ENCODE measurements around the gene R3HDM2. TPM values are rescaled to one million over a fixed set of nuclear protein-coding genes. Genes with fewer than 3 reads are reported as not detected.
A peak's percentile ranks its signal among the peaks of the same experiment; 100 is the strongest.

R3HDM2 gene
- polyA plus RNA-seq, 1 experiment = 20.0 TPM

DNA sequence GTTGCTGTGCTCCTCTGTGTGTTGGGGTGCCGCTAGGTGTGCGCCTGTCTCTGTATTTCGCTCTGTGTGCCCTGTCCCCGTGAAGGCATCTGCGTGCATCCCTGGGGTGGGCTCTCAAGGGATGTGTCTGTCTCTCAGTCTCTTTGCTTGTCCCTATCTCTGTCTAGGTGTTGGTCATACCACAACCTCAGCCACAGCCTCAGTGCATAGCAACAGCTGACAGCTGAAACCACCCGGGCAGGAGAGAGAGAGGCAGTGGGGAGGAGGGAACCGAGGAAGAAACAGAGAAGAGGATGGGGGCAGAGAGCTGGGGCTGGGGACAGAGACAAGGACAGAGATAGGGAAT lies 215.2 kb downstream of the R3HDM2 start:
- TF ChIP-seq, protein P1, sequence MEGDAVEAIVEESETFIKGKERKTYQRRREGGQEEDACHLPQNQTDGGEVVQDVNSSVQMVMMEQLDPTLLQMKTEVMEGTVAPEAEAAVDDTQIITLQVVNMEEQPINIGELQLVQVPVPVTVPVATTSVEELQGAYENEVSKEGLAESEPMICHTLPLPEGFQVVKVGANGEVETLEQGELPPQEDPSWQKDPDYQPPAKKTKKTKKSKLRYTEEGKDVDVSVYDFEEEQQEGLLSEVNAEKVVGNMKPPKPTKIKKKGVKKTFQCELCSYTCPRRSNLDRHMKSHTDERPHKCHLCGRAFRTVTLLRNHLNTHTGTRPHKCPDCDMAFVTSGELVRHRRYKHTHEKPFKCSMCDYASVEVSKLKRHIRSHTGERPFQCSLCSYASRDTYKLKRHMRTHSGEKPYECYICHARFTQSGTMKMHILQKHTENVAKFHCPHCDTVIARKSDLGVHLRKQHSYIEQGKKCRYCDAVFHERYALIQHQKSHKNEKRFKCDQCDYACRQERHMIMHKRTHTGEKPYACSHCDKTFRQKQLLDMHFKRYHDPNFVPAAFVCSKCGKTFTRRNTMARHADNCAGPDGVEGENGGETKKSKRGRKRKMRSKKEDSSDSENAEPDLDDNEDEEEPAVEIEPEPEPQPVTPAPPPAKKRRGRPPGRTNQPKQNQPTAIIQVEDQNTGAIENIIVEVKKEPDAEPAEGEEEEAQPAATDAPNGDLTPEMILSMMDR (IDR thresholded peaks at IDR 0.05; ENCODE audit: low read depth, low read length) = no peak
- Histone ChIP-seq H3K9me3 (ENCODE audit: control insufficient read depth, insufficient read depth, low read length) (no peaks in the 10 kb centered on the region; the same call in 1 of the 2 replicates), H3K27ac (ENCODE audit: low read depth, low read length) (no peak overlapping the region), H3K27me3 (ENCODE audit: control insufficient read depth, insufficient read depth, low read length) (peaks cover 43% of the 10 kb centered on the region), H3K4me3 (ENCODE audit: low read depth, low read length) (peak overlapping the region; percentile 17; the same call in 1 of the 2 replicates)
- DNase-seq (ENCODE audit: low read depth, low spot score) = no peak
- ChIA-PET CTCF (interaction anchor here (7.0 kb wide), 1 partner anchor 25 kb away, joined by 161 read pairs; a partner anchor contains a TSS), POLR2A (interaction anchor here (0.7 to 4.7 kb wide), 4 partner anchors 11 to 26 kb away, joined by 3 to 24 read pairs (median 4); partner anchors contain the start of gene SHMT2)

DNA sequence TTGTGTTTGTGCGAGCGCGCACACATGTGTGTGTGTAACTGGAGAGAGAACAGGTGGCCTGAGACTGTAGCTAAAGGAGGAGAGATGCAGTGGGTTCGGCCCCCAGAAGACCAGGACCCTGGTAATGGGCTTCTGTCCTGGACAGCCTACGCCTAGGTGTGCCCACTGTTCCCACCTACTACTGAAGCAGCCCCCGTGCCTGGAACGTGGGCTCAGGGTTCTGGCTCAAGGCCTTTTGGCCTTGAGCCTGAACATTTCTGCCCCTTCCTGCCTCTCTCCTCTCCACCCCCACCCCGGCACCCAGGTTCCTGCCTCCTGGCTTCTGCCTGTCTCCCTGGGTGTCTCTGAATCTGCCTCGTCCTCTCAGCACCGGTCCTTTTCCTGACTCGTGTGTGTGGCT lies 215.8 kb downstream of the R3HDM2 start:
- Histone ChIP-seq H3K4me3 (ENCODE audit: low read depth, low read length) (no peak overlapping the region), H3K9me3 (ENCODE audit: control insufficient read depth, insufficient read depth, low read length) (no peaks in the 10 kb centered on the region; the same call in 1 of the 2 replicates), H3K27me3 (ENCODE audit: control insufficient read depth, insufficient read depth, low read length) (peaks cover 41% of the 10 kb centered on the region), H3K27ac (ENCODE audit: low read depth, low read length) (no peak overlapping the region)
- no peak for DNase-seq (ENCODE audit: low read depth, low spot score)
- ChIA-PET POLR2A (interaction anchor here (1.8 to 4.7 kb wide), 2 partner anchors 15 to 24 kb away, joined by 4 to 24 read pairs; partner anchors contain the start of gene SHMT2), CTCF (interaction anchor here (1.4 to 7.0 kb wide), 6 partner anchors 9 to 241 kb away, joined by 4 to 161 read pairs (median 22); partner anchors contain the start of genes INHBE and SHMT2)
- TF ChIP-seq, protein P1 (IDR thresholded peaks at IDR 0.05; ENCODE audit: low read depth, low read length) = no peak

DNA sequence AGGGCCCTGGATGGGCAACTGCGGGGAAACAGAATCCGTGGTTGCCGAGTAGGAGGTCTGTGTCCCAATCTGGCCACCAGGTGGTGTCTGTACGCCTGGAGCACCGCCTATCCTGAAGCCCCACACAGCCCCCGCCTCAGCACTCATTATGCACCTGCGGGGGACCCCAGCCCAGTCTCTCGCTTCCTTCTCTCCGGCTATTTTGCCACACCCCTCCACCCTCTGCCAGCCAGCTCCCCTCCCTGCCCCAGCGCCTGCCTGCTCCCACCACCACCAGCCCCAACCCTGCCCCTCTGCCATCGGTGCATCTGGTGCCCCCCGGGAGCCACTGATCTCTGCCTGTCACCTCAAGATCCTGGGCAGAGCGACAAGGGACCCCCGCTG lies 216.5 kb downstream of the R3HDM2 start:
- ChIA-PET CTCF (interaction anchor here (0.6 to 7.0 kb wide), 26 partner anchors 9 to 249 kb away, joined by 3 to 161 read pairs (median 4); partner anchors contain the start of genes GLI1, INHBE and SHMT2), POLR2A (interaction anchor here (0.5 to 4.7 kb wide), 5 partner anchors 16 to 25 kb away, joined by 3 to 24 read pairs (median 3); partner anchors contain the start of gene SHMT2)
- Histone ChIP-seq H3K27me3 (ENCODE audit: control insufficient read depth, insufficient read depth, low read length) (peaks cover 35% of the 10 kb centered on the region), H3K4me3 (ENCODE audit: low read depth, low read length) (no peak overlapping the region), H3K27ac (ENCODE audit: low read depth, low read length) (no peak overlapping the region), H3K9me3 (ENCODE audit: control insufficient read depth, insufficient read depth, low read length) (no peaks in the 10 kb centered on the region; the same call in 1 of the 2 replicates)
- TF ChIP-seq, protein P1 (IDR thresholded peaks at IDR 0.05; ENCODE audit: low read depth, low read length) = peak; percentile 79
- peak; percentile 21 for DNase-seq (ENCODE audit: low read depth, low spot score)

DNA sequence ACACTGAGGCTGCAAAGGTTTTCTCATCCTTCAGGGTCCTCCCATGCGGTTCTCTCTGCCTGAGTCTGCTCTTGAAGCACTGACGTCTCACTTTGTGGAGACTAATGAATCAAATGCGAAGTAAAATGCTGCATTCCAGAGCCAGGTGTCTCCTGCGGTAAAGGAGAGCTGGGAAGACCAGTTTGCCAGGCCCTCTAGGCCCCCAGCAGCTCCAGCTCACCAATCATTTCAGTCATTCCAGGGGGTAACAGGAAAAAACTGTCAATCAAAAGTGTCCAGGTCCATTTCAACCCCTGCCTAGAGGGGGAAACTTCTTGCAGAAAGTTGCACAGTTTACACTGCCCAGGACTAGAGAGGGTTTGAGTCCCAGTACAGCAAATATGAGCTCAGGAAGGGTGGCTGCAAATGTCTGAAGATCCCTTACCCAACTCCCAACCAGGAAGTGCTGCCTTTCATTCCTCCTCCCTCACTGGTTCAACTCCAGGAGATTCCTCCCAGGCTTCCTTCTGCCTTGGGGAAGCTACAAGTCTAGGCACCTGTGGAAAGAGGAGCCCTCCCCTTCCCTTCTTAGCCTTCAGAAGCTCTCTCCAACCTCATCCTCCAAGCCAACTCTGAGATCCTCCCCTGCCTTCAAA lies 217.0 kb downstream of the R3HDM2 start:
- ChIA-PET CTCF (interaction anchor here (0.6 to 7.0 kb wide), 28 partner anchors 10 to 249 kb away, joined by 3 to 161 read pairs (median 4); partner anchors contain the start of genes GLI1, INHBE and SHMT2), POLR2A (interaction anchor here (0.5 to 4.7 kb wide), 9 partner anchors 16 to 122 kb away, joined by 3 to 24 read pairs (median 3); partner anchors contain the start of genes SHMT2 and STAT6)
- Histone ChIP-seq H3K4me3 (ENCODE audit: low read depth, low read length) (no peak overlapping the region), H3K27ac (ENCODE audit: low read depth, low read length) (no peak overlapping the region), H3K9me3 (ENCODE audit: control insufficient read depth, insufficient read depth, low read length) (no peaks in the 10 kb centered on the region; the same call in 1 of the 2 replicates), H3K27me3 (ENCODE audit: control insufficient read depth, insufficient read depth, low read length) (peaks cover 30% of the 10 kb centered on the region)
- TF ChIP-seq, protein P1 (IDR thresholded peaks at IDR 0.05; ENCODE audit: low read depth, low read length) = no peak
- DNase-seq (ENCODE audit: low read depth, low spot score) = no peak
